ENCODE results near the gene TMEM97.

The TMEM97 gene

DNA sequence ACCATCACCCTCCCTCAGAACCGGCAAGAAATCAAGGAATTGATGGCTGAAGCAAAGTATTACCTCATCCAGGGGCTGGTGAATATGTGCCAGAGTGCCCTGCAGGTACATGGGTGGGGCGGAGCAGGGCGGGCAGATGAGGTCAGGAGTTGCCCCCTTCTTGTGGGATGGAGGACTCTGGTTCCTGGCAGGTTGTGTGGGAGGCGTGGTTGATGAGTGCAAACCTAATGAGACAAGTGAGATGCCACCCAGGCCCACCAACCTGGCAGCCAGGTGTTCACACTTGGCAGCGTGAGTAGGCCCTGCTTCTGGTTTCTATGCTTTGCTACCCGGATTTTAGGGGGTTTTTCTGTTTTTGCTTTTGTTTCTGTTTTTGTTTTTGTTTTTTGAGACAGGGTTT lies 21.4 kb downstream of the TMEM97 start:
- TF ChIP-seq GATA2 (IDR thresholded peaks at IDR 0.05; ENCODE audit: low read depth, low read length): no peak
- TF ChIP-seq GATA3 (IDR thresholded peaks at IDR 0.05; ENCODE audit: low read depth, low read length): no peak

DNA sequence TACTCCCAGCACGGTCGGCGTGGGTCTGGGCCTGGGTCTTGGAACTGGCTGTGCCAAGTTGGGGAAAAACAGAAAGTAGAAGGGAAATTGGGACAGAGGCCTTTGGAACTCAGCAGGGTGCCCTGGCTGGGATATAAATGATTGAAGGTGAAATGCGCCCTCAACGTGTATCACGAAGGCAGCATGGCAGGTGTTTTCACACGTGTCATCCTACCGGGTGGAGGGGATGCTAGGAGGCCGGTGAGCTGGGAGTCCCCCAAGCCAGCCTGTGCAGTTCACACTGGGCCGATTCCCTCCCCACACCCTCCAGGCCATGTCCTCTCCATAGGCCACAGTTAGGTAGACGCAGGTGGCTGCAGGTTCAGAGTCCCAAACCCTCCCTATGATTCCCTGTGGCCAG lies 22.5 kb downstream of the TMEM97 start:
- TF ChIP-seq GATA2 (IDR thresholded peaks at IDR 0.05; ENCODE audit: low read depth, low read length): no peak
- TF ChIP-seq GATA3 (IDR thresholded peaks at IDR 0.05; ENCODE audit: low read depth, low read length): no peak

DNA sequence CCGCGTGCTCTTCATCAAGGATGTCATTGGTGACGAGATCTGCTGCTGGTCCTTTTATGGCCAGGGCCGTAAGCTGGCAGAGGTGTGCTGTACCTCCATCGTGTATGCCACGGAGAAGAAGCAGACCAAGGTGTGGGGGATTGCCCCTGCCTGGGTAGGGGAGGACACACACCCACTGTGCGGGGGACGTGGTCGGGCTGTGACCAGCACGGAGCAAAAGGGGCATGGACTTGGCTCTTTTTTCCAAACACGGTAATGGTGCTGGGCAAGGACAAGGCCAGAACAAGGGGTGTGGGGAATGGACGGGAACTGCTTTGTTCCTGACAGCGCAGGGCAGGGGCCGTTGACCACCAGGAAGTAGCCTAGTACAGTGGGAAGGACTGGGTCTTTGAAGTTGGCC lies 23.3 kb downstream of the TMEM97 start:
- no peak for TF ChIP-seq GATA2 (IDR thresholded peaks at IDR 0.05; ENCODE audit: low read depth, low read length)
- no peak for TF ChIP-seq GATA3 (IDR thresholded peaks at IDR 0.05; ENCODE audit: low read depth, low read length)

DNA sequence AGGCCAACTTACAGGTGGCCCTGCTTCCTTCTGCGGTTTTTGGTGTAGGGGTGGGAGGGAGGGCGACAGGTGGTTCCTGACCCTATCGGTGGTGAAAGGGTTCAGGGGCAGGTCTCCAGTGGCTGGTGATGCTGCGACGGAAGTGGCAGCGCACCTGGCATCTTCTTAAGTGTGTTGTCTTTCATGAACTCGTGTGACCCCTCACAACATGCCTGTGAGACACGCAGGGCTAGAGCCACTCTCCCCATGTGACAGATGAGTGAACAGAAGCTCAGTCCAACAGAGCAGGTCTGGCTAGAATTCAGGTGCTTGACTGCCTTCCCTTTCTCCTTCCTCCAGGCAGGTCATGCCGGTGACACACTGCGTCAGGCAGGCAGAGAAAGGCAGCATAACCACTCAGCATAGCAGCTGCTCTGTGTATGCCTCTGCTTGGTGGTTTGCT lies 24.5 kb downstream of the TMEM97 start:
- no peak for TF ChIP-seq GATA3 (IDR thresholded peaks at IDR 0.05; ENCODE audit: low read depth, low read length)
- TF ChIP-seq GATA2 (IDR thresholded peaks at IDR 0.05; ENCODE audit: low read depth, low read length): no peak

DNA sequence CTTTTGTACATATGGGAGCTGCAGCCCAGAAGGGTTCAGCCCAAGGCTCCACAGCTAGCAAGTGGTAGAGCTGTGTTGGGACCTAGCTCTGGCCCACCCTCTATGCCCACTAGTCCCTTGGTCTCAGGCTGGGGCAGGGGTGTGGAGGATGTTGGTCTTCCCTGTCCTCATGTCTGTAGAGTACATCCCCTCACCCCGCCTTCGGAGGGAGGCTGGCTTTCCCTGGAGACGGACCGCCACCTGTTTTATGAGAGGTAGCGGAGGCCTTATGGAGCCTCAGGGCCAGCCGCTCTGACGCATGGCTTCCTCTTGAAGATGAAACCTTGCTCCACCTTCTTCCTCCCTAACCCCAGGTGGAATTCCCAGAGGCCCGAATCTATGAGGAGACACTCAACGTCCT lies 25.0 kb downstream of the TMEM97 start:
- TF ChIP-seq GATA3 (IDR thresholded peaks at IDR 0.05; ENCODE audit: low read depth, low read length) (no peak), GATA2 (IDR thresholded peaks at IDR 0.05; ENCODE audit: low read depth, low read length) (no peak)

DNA sequence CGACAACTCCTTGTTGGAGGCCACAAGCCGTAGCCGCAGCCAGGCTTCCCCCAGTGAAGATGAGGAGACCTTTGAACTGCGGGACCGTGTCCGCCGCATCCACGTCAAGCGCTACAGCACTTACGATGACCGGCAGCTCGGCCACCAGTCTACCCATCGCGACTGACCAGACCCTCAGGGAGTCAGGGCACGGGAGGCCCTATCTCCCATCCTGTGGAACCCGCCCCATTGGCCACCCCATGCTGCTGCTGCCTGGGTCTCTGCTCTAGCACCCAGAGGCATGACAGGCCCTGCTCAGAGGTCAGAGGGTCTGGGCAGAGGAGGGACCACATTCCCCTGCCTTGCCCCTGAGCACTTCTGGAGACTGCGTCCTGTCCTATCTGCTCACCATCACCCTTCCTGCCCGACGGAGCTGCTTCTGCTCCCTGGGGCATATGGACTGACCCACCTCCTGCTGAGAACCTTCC lies 25.5 kb downstream of the TMEM97 start:
- TF ChIP-seq GATA3 (IDR thresholded peaks at IDR 0.05; ENCODE audit: low read depth, low read length) (no peak), GATA2 (IDR thresholded peaks at IDR 0.05; ENCODE audit: low read depth, low read length) (no peak)

DNA sequence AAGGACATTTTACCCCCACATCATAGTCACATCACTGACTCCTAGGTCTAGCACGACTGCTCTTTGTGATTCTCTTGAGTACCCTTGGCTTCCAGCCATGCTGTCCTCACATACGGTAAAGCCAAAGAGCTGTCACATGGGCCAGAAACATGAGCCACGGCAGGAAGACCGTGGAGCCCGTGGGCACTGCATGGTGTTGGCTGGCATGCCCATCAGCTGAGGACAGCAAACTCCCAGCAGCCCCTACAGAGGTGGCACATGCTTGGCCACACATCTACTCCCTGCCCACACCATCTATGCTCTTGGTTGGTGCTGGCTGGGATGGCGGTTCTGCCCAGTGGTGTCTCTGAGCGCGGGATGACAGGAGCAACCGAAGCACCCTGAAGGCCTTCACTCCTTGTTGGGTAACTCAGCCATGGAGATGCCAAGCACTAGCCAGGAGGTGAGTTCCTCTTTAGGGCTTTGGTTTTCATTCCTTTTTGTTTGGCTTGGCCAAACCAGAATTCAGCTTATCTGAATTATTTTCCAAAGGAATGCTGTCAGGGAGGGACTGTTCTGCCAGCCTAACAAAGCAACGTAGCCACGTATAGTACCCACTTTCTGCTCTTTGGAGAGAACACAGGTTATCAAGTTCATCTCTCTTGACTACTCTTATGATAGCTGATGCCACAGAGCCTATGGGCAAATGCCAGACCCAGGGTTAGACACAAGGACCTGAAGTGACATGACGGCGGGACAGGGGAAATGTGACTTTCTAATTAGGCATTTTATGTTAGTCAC lies 26.6 kb downstream of the TMEM97 start:
- no peak for TF ChIP-seq GATA2 (IDR thresholded peaks at IDR 0.05; ENCODE audit: low read depth, low read length)
- no peak for TF ChIP-seq GATA3 (IDR thresholded peaks at IDR 0.05; ENCODE audit: low read depth, low read length)

DNA sequence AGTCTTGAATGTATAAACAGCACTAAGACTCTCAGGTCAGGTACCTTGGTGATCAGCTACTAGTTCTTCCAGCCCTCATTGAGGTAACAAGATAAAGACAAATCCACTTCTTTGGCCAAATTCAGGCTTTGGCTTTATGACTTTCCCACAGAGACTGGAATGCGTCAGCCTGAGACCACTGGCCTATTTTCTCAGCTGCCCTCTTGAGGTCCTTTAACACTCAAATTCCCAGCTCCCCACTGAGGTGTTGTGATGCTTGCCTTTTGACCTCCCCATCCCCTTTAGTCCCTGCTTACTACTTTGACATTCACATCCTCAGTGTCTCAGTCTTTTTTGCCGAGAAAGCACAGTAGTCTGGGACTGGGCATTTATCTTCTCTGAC lies 27.2 kb downstream of the TMEM97 start:
- TF ChIP-seq GATA2 (IDR thresholded peaks at IDR 0.05; ENCODE audit: low read depth, low read length) (no peak), GATA3 (IDR thresholded peaks at IDR 0.05; ENCODE audit: low read depth, low read length) (no peak)

DNA sequence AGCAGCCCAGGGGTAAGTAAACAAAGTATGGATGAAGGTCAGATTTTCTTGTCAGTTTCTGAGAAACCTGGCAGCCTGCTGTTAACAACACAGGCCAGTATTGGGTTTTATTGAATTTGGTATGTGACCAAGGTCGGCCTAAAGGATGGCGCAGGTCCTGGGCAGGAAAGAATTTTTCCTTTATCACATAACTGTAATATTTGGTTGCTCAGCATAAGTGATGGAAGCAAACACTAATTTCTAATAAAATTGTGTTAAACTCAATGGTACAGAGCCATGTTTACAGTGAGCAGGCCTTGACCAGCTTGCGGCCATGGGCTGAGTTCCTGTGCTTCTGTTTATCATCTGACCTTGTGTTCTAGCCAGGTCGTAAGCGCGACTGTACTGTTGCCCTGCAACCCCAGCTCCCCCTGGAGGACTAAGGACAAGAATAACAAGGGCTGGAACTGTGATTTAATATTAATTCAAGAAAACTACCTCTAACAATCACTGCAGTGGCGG lies 27.8 kb downstream of the TMEM97 start:
- no peak for TF ChIP-seq GATA3 (IDR thresholded peaks at IDR 0.05; ENCODE audit: low read depth, low read length)
- no peak for TF ChIP-seq GATA2 (IDR thresholded peaks at IDR 0.05; ENCODE audit: low read depth, low read length)

DNA sequence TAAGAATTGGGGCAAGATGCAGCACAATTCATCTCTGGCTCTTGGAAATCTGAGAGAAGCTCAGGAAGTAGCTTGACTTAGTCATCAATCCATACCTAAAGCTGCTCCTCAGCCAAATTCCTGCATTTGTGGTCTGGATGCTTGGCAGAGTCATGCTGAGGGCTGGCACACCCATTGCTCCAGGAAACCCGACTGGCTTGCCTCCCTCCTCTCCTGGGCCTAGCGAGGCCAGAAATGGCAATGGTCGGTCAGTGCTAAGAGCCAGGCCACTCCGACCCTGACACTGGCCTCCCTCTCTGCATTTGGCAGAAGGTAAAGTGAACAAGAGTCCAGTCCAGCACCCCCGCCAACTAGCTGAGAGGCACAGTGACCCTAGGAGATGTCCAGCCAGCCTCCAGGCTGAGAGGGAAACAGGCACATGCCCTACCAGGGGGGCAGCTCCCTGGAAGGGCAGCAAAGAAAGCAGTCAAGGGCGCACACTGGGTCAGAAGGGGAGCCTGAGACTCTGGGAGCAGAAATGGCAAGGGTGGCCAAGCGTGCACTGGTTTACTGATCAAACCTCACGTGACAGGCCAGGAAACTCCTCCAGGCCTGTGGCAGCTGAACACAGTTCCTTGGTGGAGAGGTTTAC lies 28.4 kb downstream of the TMEM97 start:
- no peak for TF ChIP-seq GATA3 (IDR thresholded peaks at IDR 0.05; ENCODE audit: low read depth, low read length)
- no peak for TF ChIP-seq GATA2 (IDR thresholded peaks at IDR 0.05; ENCODE audit: low read depth, low read length)

DNA sequence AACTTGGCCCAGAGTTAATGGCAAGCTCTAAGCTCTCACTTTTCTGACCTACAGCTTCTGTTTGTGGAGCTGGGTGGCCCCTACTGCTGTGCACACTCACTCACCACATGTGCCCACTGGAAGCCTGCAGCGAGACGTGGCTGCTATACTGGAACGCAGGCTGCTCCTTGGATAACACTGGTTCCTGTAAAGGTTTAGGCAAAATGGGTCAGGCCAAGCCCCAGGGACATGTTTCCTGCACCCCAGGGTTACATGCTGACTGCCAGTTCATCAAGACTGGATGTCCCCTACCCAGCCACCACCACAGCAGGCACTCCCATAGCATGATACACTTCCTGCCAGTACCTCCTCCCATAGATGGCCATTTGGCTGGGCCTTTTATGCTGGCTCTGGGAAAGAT lies 30.0 kb downstream of the TMEM97 start:
- TF ChIP-seq GATA3 (IDR thresholded peaks at IDR 0.05; ENCODE audit: low read depth, low read length): no peak
- no peak for TF ChIP-seq GATA2 (IDR thresholded peaks at IDR 0.05; ENCODE audit: low read depth, low read length)

DNA sequence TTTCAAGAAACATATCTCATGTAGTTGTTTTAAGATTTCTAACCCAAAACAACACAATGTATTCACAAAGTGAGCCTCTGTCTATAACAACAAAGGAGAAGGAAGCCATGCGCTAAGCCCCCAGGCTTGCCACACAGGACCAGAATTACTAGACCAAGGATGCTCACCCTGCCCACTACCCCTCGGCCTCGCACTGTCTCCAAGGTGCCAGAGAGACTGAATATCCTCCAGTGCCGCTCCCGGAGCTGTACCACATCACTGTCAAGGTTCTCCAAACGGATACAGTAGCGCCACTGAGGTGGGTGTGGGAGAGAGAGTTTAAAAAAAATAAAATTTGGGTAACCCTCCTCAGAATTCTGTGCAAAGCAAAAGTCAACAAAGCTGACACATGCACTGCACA lies 31.3 kb downstream of the TMEM97 start:
- TF ChIP-seq GATA3 (IDR thresholded peaks at IDR 0.05; ENCODE audit: low read depth, low read length) (no peak), GATA2 (IDR thresholded peaks at IDR 0.05; ENCODE audit: low read depth, low read length) (no peak)

DNA sequence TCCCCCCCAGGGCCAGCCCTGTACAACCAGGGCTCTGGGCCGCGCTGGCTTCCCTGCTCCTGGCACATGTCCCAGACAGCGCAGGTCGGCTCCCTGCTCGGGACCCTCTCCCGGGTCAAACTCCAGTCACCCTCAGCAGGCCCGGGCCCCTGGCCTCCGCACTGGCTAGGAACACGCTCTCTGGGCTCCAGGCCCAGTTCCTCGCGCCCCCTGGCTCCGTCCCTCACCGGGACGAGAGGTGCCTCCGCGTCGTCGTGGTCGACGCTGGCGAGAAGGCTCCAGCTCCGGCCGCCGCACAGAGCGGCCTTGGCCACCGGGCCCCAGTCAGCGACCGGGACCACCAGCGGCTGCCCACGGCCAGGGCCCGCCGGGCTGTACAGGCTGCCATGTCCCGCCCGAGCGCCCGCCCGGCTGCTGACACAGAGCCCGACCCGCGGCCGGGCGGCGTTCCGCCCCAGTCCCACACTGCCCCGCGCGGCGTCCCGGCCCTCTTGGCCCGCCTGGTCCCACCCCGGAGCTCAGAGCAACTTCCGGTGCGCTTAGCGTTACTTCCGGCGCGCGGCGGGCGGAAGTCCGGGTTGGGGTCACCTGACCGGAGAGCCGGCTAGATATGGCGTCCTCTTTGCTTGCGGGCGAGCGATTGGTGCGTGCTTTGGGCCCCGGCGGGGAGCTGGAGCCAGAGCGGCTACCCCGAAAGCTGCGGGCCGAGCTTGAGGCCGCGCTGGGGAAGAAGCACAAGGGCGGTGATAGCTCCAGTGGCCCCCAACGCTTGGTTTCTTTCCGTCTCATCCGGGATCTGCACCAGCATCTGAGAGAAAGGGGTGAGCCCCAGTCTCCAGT lies 38.3 kb downstream of the TMEM97 start, which contains the start of gene POLDIP2:
Gene POLDIP2 (minus strand): TSS at position 467 of the 840 bp plus-strand sequence. CDS start 79 bp downstream, at position 388.
- TF ChIP-seq GATA2 (IDR thresholded peaks at IDR 0.05; ENCODE audit: low read depth, low read length): no peak
- TF ChIP-seq GATA3 (IDR thresholded peaks at IDR 0.05; ENCODE audit: low read depth, low read length): no peak

DNA sequence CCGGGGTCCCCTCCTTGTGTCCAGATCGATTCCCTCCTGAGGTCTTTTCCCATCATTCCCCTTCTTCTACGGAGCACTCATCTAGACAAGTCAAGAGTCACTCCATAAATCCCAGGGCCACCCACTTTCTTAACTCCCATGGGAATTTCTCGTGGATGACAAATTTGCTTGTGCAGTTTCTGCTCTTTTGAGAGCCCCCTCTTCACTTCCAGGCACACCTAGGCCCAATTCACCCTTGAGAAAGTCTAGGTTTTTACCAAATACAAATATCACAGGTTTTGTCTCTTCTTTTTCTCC lies 38.8 kb downstream of the TMEM97 start:
- no peak for TF ChIP-seq GATA2 (IDR thresholded peaks at IDR 0.05; ENCODE audit: low read depth, low read length)
- no peak for TF ChIP-seq GATA3 (IDR thresholded peaks at IDR 0.05; ENCODE audit: low read depth, low read length)
